Kidney epithelial cell (primary cell): ENCODE measurements around the gene OR5H1. TPM values are rescaled to one million over a fixed set of nuclear protein-coding genes. Genes with fewer than 3 reads are reported as not detected.

ENCODE experiments used
- DNase-seq: peaks from one replicate; pipeline ENCODE4 v3.0.0-alpha.2; 2010; ENCODE audit warnings: low read depth
- H3K27me3 ChIP-seq: 2 replicates; pipeline ENCODE4 v1.6.0; 2011; ENCODE audit warnings: low read length; ENCODE audit not compliant: control insufficient read depth, insufficient read depth
- H3K36me3 ChIP-seq: 2 replicates; pipeline ENCODE4 v1.5.1; 2011; ENCODE audit warnings: low read length; ENCODE audit not compliant: control insufficient read depth, insufficient read depth
- H3K4me3 ChIP-seq: 2 replicates; pipeline ENCODE4 v1.5.1; 2011; ENCODE audit warnings: low read depth, mild to moderate bottlenecking, control low read depth, low read length
- CTCF ChIP-seq: IDR thresholded peaks from 2 replicates; pipeline ENCODE4 v1.5.1; 2011; ENCODE audit warnings: mild to moderate bottlenecking, moderate library complexity, low read length, control low read depth, inconsistent platforms; ENCODE audit not compliant: insufficient read depth, poor library complexity, severe bottlenecking
- total RNA-seq: library from RNA; depleted of rRNA; stranded (reverse); fragments of >200 nt; gene quantifications from 2 replicates; pipeline ENCODE4 v1.2.3, GENCODE V29; 2015

OR5H1 gene
- total RNA-seq = not detected in 2 replicates

GRCh38 chr3:98130421-98130820 lies at the start of gene OR5H1:
Gene OR5H1 (plus strand): TSS chr3:98130721. CDS start chr3:98132698, 1,977 bp downstream.
- no peaks in the 10 kb centered on the region for H3K27me3 ChIP-seq
- no peak for DNase-seq
- H3K4me3 ChIP-seq = no peak within 1 kb of the TSS
- H3K36me3 ChIP-seq = no peaks in the 10 kb centered on the region
- no peak for TF ChIP-seq CTCF

- TF ChIP-seq CTCF = no peak
- no peak for DNase-seq
- Histone ChIP-seq H3K4me3 (no peak within 1 kb of the TSS), H3K36me3 (no peaks in the 10 kb centered on the region), H3K27me3 (no peaks in the 10 kb centered on the region)
These were observed 43.6 kb upstream of the OR5H1 start, which contains the start of gene OR5AC2 for GRCh38 chr3:98086873-98087272. Gene OR5AC2 (plus strand): TSS chr3:98087173. CDS start chr3:98087173, 0 bp downstream.

- TF ChIP-seq CTCF = no peak
- H3K4me3 ChIP-seq = no peak overlapping the region
- no peaks in the 10 kb centered on the region for H3K36me3 ChIP-seq
- no peak for DNase-seq
- H3K27me3 ChIP-seq = no peaks in the 10 kb centered on the region
These were observed 34.6 kb upstream of the OR5H1 start for GRCh38 chr3:98095882-98096281.

- TF ChIP-seq CTCF = no peak
- no peaks in the 10 kb centered on the region for H3K27me3 ChIP-seq
- no peak for DNase-seq
- no peak overlapping the region for H3K4me3 ChIP-seq
- no peaks in the 10 kb centered on the region for H3K36me3 ChIP-seq
These were observed 30.7 kb upstream of the OR5H1 start for GRCh38 chr3:98099848-98100247.

- no peak for TF ChIP-seq CTCF
- Histone ChIP-seq H3K4me3 (no peak overlapping the region), H3K27me3 (no peaks in the 10 kb centered on the region), H3K36me3 (no peaks in the 10 kb centered on the region)
- no peak for DNase-seq
These were observed 22.4 kb upstream of the OR5H1 start for GRCh38 chr3:98108162-98108561.

- no peak for DNase-seq
- TF ChIP-seq CTCF = no peak
- Histone ChIP-seq H3K4me3 (no peak overlapping the region), H3K36me3 (no peaks in the 10 kb centered on the region), H3K27me3 (no peaks in the 10 kb centered on the region)
These were observed 20.5 kb upstream of the OR5H1 start for GRCh38 chr3:98109807-98110549.
